ENCODE measurements around the gene EED.
A peak's percentile ranks its signal among the peaks of the same experiment; 100 is the strongest.

The EED gene

DNA sequence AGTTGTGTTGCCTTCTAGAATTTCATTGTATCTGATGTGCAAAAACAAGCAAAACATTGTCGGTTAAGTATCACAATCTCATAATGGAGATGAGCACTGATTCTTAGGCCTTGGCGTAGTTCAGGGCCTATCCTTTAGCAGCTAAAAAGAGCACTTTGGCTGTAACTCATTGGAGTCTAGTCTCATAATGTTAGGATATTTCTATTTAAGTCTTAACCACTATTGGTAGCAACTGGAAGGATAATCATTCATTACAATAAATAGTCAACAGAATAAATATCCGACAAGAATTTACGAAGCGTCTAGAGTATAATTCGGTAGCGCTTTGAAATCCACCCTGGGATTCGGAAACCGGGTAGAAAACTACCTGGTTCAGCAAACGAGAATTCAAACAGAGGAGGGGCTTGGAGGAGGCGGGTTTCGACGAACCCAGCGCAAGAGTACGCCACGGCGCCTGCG is 461 bp upstream of the EED start:
- Mint-ChIP-seq H3K36me3 (ENCODE audit: insufficient read depth) (no peaks in the 10 kb centered on the region), H3K27ac (ENCODE audit: low read depth) (no peak overlapping the region), H3K4me3 (no peak overlapping the region), H3K27me3 (no peaks in the 10 kb centered on the region), H3K9me3 (no peaks in the 10 kb centered on the region), H3K4me1 (peaks cover 19% of the 10 kb centered on the region)
- ATAC-seq (replicated peaks; ENCODE audit: extremely low read depth, poor library complexity, severe bottlenecking) (peak; percentile 73), DNase-seq (ENCODE audit: low spot score in 2 of 2) (no peak)

DNA sequence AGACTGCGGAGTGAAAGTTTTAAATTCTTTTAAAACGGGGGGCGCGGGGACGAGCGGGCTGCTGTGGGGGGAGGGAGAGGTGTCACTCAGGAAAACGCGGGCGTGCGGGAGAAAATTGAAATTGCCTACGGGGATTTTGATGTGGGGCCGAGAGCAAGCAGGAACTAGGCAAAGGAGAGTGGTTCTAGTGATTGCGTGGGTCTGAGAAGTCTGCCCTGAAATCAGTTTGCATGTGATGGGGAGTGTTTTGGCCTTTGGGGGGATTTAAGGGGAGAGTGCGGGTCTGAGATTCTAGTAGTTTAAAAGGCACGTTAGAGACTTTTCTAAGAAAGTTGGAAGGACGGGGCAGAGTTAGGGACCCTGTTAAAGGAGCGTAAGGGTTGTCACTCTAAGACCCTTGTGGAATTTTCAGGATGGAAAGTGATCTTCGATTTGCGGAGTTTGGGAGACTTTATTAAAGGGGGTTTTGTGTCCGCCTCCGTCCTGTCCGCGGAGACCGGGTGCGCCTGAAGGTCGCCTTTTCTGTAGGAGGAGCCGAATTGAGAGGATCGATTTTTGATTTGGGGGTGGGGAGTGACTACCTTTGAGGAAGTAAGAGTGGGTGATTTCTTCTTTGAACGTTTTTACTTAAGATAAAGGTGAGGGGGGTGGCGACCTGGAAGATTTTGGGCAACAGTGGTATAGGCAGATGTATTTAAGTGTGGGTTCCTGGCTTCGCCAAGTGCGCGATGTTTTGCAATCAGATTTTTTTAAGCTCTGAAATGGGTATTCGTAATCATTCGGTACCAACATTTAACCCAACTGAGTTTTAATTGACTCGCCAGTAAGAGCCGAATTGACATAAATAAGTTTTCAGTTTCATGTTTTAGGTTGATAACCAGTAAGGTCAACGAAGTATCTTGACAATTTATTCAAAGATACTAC is 1.1 kb downstream of the EED start:
- ATAC-seq (replicated peaks; ENCODE audit: extremely low read depth, poor library complexity, severe bottlenecking) (no peak), DNase-seq (ENCODE audit: low spot score in 2 of 2) (no peak)
- Mint-ChIP-seq H3K27ac (ENCODE audit: low read depth) (no peak overlapping the region), H3K4me3 (no peak overlapping the region), H3K9me3 (no peaks in the 10 kb centered on the region), H3K4me1 (peaks cover 30% of the 10 kb centered on the region), H3K36me3 (ENCODE audit: insufficient read depth) (peaks cover 3% of the 10 kb centered on the region), H3K27me3 (no peaks in the 10 kb centered on the region)

DNA sequence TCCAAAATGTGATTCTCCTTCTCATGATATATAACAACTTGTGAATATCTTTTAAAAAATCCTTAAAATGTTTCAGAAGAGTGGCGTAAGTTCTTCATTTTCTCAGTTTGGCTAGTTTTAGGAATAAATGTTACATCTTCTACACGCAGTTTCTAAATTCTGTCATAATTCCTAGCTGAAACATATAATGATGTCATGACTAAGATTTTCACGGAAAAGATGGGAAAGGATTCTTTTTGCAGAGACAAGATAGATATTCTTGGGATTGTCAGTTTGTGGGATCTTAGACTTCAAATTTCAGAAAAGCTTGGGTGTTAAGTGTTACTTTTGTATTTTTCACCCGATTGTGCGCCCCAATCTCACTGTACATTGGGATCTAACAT is 1.7 kb downstream of the EED start:
- H3K27ac Mint-ChIP-seq (ENCODE audit: low read depth): no peak overlapping the region
- H3K4me1 Mint-ChIP-seq: peaks cover 32% of the 10 kb centered on the region
- H3K36me3 Mint-ChIP-seq (ENCODE audit: insufficient read depth): peaks cover 3% of the 10 kb centered on the region
- no peaks in the 10 kb centered on the region for H3K27me3 Mint-ChIP-seq
- no peak overlapping the region for H3K4me3 Mint-ChIP-seq
- DNase-seq (ENCODE audit: low spot score in 2 of 2) (no peak), ATAC-seq (replicated peaks; ENCODE audit: extremely low read depth, poor library complexity, severe bottlenecking) (no peak)
- H3K9me3 Mint-ChIP-seq: no peaks in the 10 kb centered on the region

DNA sequence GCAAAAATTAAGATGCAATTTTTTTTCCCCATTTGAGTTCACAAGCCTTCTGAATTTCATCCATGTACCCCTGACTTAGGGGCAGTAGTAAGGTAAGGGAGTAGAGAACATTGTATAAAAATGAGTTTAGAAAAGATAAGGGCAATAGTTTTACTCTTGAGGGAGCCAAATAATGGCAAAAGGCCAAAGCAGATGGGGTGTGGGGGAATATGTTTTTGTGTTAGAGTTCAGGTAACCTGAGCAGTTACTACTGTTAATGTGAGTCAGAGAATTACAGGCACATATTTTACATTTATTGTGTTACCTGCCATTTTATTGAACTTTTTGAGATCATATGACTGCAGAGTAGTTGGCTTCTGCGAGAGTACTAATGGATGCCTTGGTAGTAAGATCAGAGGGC is 3.1 kb downstream of the EED start:
- Mint-ChIP-seq H3K4me3 (no peak overlapping the region), H3K27me3 (no peaks in the 10 kb centered on the region), H3K27ac (ENCODE audit: low read depth) (peak overlapping the region; percentile 97), H3K9me3 (no peaks in the 10 kb centered on the region), H3K4me1 (peaks cover 45% of the 10 kb centered on the region), H3K36me3 (ENCODE audit: insufficient read depth) (peaks cover 3% of the 10 kb centered on the region)
- DNase-seq (ENCODE audit: low spot score in 2 of 2): no peak
- no peak for ATAC-seq (replicated peaks; ENCODE audit: extremely low read depth, poor library complexity, severe bottlenecking)

DNA sequence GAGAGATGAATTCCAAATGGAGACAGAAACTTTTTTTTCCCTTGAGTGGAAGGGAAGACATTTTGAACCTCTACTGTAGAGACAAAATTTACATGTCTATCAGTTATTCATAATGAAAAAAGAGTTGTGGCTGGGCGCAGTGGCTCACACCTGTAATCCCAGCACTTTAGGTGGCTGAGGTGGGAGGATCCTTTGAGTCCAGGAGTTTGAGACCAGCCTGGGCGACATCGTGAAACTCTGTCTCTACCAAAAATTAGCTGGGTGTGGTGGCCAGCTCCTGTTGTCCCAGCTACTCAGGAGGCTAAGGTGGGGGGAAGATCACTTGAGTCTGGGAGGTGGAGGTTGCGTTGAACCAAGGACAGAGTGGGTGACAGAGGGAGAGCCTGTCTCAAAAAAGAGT is 4.1 kb downstream of the EED start:
- peak overlapping the region; percentile 97 for H3K27ac Mint-ChIP-seq (ENCODE audit: low read depth)
- no peak overlapping the region for H3K4me3 Mint-ChIP-seq
- DNase-seq (ENCODE audit: low spot score in 2 of 2) (no peak), ATAC-seq (replicated peaks; ENCODE audit: extremely low read depth, poor library complexity, severe bottlenecking) (no peak)
- H3K4me1 Mint-ChIP-seq: peaks cover 52% of the 10 kb centered on the region
- peaks cover 8% of the 10 kb centered on the region for H3K36me3 Mint-ChIP-seq (ENCODE audit: insufficient read depth)
- H3K27me3 Mint-ChIP-seq: no peaks in the 10 kb centered on the region
- no peaks in the 10 kb centered on the region for H3K9me3 Mint-ChIP-seq

DNA sequence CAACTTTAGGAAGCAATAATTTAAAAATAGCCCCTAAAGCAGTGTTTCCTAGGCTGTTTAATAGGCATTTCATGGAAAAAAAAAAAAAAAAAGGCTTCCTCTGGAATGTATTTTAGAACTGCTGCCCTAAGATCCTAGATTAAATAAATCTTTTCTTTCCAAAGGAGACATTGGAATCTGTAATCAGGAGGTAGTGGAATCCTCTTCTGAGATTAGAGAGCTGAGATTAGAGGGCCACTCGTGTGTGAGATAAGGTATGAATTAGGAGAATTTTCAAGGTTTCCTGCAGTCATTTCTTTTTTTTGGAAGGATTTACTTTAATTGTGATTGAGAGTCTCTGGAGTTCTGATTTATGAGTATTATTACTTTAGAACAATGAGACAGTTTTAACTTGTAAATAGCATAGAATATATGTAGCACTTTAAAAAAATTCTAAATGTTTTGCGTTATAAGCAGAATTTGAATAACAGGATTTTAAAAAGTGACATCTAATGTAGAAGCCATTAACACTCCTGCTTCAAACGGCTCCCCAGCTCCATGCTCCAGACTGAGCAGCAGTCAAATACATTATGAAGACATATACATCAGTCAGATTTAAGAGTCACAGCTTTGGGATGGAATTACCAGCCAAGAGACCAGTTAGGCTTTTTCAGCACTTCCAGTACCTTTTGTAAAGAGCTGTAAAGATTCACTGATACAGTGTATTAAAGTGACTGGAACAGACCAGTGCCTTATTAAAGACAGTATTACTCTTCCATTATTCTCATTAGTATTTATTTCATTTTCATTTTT is 5.0 kb downstream of the EED start:
- Mint-ChIP-seq H3K9me3 (no peaks in the 10 kb centered on the region), H3K4me1 (peaks cover 52% of the 10 kb centered on the region), H3K4me3 (peak overlapping the region; percentile 64), H3K36me3 (ENCODE audit: insufficient read depth) (peaks cover 8% of the 10 kb centered on the region), H3K27me3 (no peaks in the 10 kb centered on the region), H3K27ac (ENCODE audit: low read depth) (peak overlapping the region; percentile 97)
- ATAC-seq (replicated peaks; ENCODE audit: extremely low read depth, poor library complexity, severe bottlenecking): no peak
- no peak for DNase-seq (ENCODE audit: low spot score in 2 of 2)

DNA sequence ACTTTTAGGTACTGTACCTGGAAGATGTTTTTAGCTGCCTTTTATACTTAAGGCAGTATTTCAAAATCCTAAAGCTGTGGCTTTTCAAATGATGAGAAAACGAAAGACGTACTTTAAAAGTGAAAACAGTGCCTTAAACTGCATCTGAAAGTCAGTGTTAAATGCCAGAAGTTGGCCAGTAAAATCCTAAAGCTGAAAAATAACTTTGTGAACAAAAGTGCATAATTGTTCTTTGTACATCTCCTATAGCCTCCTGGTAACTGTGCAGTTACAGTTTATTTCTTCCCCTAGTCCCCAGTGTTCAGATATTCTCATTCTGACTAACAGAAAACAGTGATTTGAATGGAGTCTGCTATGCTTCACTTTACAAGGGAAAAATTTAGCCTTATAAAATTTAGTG is 6.8 kb downstream of the EED start:
- Mint-ChIP-seq H3K36me3 (ENCODE audit: insufficient read depth) (peaks cover 22% of the 10 kb centered on the region), H3K4me3 (peak overlapping the region; percentile 56), H3K9me3 (no peaks in the 10 kb centered on the region), H3K4me1 (peaks cover 52% of the 10 kb centered on the region), H3K27me3 (no peaks in the 10 kb centered on the region), H3K27ac (ENCODE audit: low read depth) (peak overlapping the region; percentile 44)
- ATAC-seq (replicated peaks; ENCODE audit: extremely low read depth, poor library complexity, severe bottlenecking) (no peak), DNase-seq (ENCODE audit: low spot score in 2 of 2) (no peak)

DNA sequence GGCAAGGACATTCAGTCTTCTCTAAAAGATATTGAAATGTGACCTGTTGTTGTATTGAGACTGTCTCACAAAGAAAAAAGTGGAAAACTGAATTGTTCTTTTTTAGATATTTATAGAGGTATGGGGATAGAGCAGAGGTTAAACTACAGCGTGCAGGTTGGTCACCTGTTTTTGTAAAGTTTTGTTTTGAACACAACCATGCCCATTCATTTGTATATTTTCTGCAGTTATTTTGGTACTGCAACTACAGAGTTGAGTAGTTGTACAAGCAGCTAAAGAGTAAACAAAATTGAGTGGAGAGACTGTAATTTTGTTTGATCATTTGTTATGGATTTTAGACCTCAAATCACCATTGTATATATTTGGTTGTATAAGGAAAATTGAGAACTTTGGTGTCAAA is 11.3 kb downstream of the EED start:
- Mint-ChIP-seq H3K36me3 (ENCODE audit: insufficient read depth) (peaks cover 38% of the 10 kb centered on the region), H3K27ac (ENCODE audit: low read depth) (no peak overlapping the region), H3K9me3 (no peaks in the 10 kb centered on the region), H3K27me3 (no peaks in the 10 kb centered on the region), H3K4me1 (peaks cover 22% of the 10 kb centered on the region), H3K4me3 (no peak overlapping the region)
- ATAC-seq (replicated peaks; ENCODE audit: extremely low read depth, poor library complexity, severe bottlenecking) (no peak), DNase-seq (ENCODE audit: low spot score in 2 of 2) (no peak)

DNA sequence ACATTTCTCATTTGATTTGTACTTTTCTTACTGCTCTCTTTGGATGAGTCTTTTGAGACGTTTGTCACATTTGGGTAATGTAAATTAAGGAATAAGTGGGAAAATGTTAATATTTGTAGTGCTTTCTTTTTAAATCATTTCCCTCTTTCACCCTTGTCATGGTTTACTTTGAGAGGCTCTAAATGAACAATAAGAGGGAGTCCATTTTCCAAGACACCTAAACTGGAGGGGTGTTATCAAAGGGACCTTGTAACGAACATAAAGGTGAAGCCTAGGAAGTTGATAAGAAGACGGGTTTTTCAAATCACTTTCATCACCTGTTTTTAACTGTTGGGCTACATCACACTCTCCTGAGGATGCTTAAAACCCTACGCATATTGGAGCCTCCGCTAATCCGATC is 12.1 kb downstream of the EED start:
- Mint-ChIP-seq H3K9me3 (no peaks in the 10 kb centered on the region), H3K27me3 (no peaks in the 10 kb centered on the region), H3K4me3 (no peak overlapping the region), H3K36me3 (ENCODE audit: insufficient read depth) (peaks cover 38% of the 10 kb centered on the region), H3K4me1 (peaks cover 17% of the 10 kb centered on the region), H3K27ac (ENCODE audit: low read depth) (no peak overlapping the region)
- DNase-seq (ENCODE audit: low spot score in 2 of 2): no peak
- ATAC-seq (replicated peaks; ENCODE audit: extremely low read depth, poor library complexity, severe bottlenecking): no peak

DNA sequence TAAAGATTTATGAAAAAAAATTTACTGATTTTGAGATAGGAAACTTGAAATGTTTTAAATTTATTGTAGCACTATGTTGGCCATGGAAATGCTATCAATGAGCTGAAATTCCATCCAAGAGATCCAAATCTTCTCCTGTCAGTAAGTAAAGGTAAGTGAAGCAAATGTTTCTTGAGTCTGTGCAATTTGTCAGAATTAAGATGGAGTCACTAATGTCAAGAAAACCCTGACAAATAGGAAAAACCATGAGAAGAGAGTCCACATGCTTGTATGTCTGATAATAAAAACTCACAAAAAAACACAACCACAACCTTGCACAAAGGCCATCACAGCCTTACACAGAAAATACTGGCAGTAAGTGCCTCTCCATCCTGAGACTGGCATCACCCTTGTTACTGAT is 12.9 kb downstream of the EED start:
- no peak for DNase-seq (ENCODE audit: low spot score in 2 of 2)
- Mint-ChIP-seq H3K27ac (ENCODE audit: low read depth) (no peak overlapping the region), H3K36me3 (ENCODE audit: insufficient read depth) (peaks cover 38% of the 10 kb centered on the region), H3K9me3 (no peaks in the 10 kb centered on the region), H3K27me3 (no peaks in the 10 kb centered on the region), H3K4me3 (no peak overlapping the region), H3K4me1 (peaks cover 8% of the 10 kb centered on the region)
- ATAC-seq (replicated peaks; ENCODE audit: extremely low read depth, poor library complexity, severe bottlenecking): no peak

DNA sequence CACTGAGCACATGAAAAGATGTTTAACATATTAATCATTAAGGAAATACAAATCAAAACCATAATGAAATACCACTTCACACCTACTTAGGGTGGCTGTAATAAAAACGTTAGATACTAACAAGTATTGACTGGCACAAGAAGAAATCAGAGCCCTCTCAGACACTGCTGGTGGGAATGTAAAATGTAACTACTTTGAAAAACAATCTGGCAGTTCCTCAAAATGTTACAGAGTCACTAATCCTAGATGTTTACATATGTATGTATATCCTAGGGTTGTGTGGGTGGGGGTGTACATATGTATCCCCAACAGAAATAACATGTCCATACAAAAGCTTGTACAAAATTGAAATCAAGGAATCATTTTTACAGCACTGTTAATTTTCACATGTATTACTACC is 15.2 kb downstream of the EED start:
- H3K4me3 Mint-ChIP-seq: no peak overlapping the region
- no peak overlapping the region for H3K27ac Mint-ChIP-seq (ENCODE audit: low read depth)
- H3K4me1 Mint-ChIP-seq: no peaks in the 10 kb centered on the region
- no peak for ATAC-seq (replicated peaks; ENCODE audit: extremely low read depth, poor library complexity, severe bottlenecking)
- DNase-seq (ENCODE audit: low spot score in 2 of 2): no peak
- H3K36me3 Mint-ChIP-seq (ENCODE audit: insufficient read depth): peaks cover 40% of the 10 kb centered on the region
- H3K27me3 Mint-ChIP-seq: no peaks in the 10 kb centered on the region
- no peaks in the 10 kb centered on the region for H3K9me3 Mint-ChIP-seq

DNA sequence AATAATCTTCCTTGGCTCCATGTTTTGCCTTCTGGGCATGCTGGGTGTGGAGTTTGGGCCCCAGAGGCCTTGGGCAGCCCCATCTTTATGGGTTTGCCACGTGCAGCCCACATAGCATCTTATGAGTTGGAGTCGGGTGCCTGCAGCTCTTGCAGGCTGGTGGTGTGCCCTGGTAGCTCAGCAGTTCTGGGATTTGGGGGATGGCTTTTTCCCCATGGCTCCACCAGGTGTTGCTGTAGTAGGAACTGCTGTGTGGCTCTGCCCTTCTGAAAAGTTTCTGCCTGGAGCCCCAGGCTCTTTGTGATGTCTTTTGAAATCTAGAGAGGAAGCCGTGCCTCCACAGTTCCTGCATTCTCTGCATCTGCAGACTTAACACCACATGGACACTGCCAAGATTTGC is 16.8 kb downstream of the EED start:
- H3K4me1 Mint-ChIP-seq: no peaks in the 10 kb centered on the region
- H3K4me3 Mint-ChIP-seq: no peak overlapping the region
- DNase-seq (ENCODE audit: low spot score in 2 of 2): no peak
- no peak for ATAC-seq (replicated peaks; ENCODE audit: extremely low read depth, poor library complexity, severe bottlenecking)
- H3K36me3 Mint-ChIP-seq (ENCODE audit: insufficient read depth): peaks cover 29% of the 10 kb centered on the region
- no peaks in the 10 kb centered on the region for H3K9me3 Mint-ChIP-seq
- no peaks in the 10 kb centered on the region for H3K27me3 Mint-ChIP-seq
- H3K27ac Mint-ChIP-seq (ENCODE audit: low read depth): no peak overlapping the region

DNA sequence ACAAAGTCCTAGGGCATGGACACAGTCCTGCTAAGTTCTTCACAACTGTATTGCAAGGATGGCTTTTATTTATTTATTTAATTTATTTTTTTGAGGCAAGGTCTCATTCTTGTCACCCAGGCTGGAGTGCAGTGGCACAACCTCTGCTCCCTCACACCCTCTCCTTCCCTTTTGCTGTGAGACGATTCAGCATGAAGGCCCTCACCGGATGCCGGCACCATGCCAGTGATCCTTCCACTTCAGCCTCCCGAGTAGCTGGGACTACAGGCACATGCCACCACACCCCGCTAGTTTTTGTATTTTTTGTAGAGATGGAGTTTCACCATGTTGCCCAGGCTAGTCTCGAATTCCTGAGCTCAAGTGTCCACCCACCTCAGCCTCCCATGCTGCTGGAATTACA is 17.8 kb downstream of the EED start:
- H3K27ac Mint-ChIP-seq (ENCODE audit: low read depth): peak overlapping the region; percentile 0
- no peaks in the 10 kb centered on the region for H3K9me3 Mint-ChIP-seq
- H3K27me3 Mint-ChIP-seq: no peaks in the 10 kb centered on the region
- ATAC-seq (replicated peaks; ENCODE audit: extremely low read depth, poor library complexity, severe bottlenecking) (no peak), DNase-seq (ENCODE audit: low spot score in 2 of 2) (no peak)
- peaks cover 20% of the 10 kb centered on the region for H3K36me3 Mint-ChIP-seq (ENCODE audit: insufficient read depth)
- H3K4me3 Mint-ChIP-seq: no peak overlapping the region
- H3K4me1 Mint-ChIP-seq: no peaks in the 10 kb centered on the region

Measured in central memory CD8-positive, alpha-beta T cell (primary cell).